HEK293T (cell line): ENCODE measurements around the gene PEX11B.
A peak's percentile ranks its signal among the peaks of the same experiment; 100 is the strongest.

ENCODE experiments used
- CTCF ChIA-PET: fragments of 350-600 bp; formaldehyde crosslinking; extraction: SDS; loops from one replicate; lab custom pipeline; 2021; ENCODE audit warnings: antibody characterized with exemption, inconsistent platforms; lab: Yijun Ruan, JAX
- POLR2A ChIA-PET: fragments of 350-600 bp; formaldehyde crosslinking; extraction: SDS; loops from one replicate; lab custom pipeline; 2020; ENCODE audit warnings: antibody characterized with exemption, inconsistent platforms; lab: Yijun Ruan, JAX
- DNase-seq: peaks from one replicate; pipeline ENCODE4 v3.0.0; 2012; ENCODE audit warnings: mixed read lengths; ENCODE audit errors: extremely low spot score
- ARNT ChIP-seq: fragments of 450-650 bp; IDR thresholded peaks from 2 replicates; pipeline ENCODE4 v1.6.1; 2017; ENCODE audit warnings: mild to moderate bottlenecking
- BHLHE40 ChIP-seq: fragments of 450-650 bp; IDR thresholded peaks from 2 replicates; pipeline ENCODE4 v1.6.1; 2016; ENCODE audit warnings: mild to moderate bottlenecking, moderate library complexity, borderline replicate concordance
- CTBP1 ChIP-seq: fragments of 450-650 bp; IDR thresholded peaks from 2 replicates; pipeline ENCODE4 v1.6.1; 2016; ENCODE audit warnings: borderline replicate concordance
- ELF4 ChIP-seq: fragments of 450-650 bp; IDR thresholded peaks from 2 replicates; pipeline ENCODE4 v1.6.1; 2017; ENCODE audit warnings: antibody characterized with exemption
- FOXA1 ChIP-seq: fragments of 450-650 bp; IDR thresholded peaks from 2 replicates; pipeline ENCODE4 v1.6.1; 2016; ENCODE audit warnings: mild to moderate bottlenecking
- FOXK2 ChIP-seq: fragments of 450-650 bp; IDR thresholded peaks from 2 replicates; pipeline ENCODE4 v1.6.1; 2016; ENCODE audit warnings: mild to moderate bottlenecking
- FOXM1 ChIP-seq: fragments of 450-650 bp; IDR thresholded peaks from 2 replicates; pipeline ENCODE4 v1.6.1; 2017; ENCODE audit warnings: mild to moderate bottlenecking, borderline replicate concordance
- HDGF ChIP-seq: fragments of 450-650 bp; IDR thresholded peaks from 2 replicates; pipeline ENCODE4 v1.6.1; 2017; ENCODE audit warnings: antibody characterized with exemption, borderline replicate concordance
- L3MBTL2 ChIP-seq: fragments of 450-650 bp; conservative IDR thresholded peaks from 2 replicates; pipeline ENCODE4 v1.6.1; 2016; ENCODE audit warnings: mild to moderate bottlenecking
- LEF1 ChIP-seq: fragments of 450-650 bp; IDR thresholded peaks from 2 replicates; pipeline ENCODE4 v1.6.1; 2017; ENCODE audit warnings: mild to moderate bottlenecking, borderline replicate concordance
- NFRKB ChIP-seq: fragments of 450-650 bp; IDR thresholded peaks from 2 replicates; pipeline ENCODE4 v1.6.1; 2016; ENCODE audit warnings: mild to moderate bottlenecking, moderate library complexity
- PKNOX1 ChIP-seq: fragments of 450-650 bp; IDR thresholded peaks from 2 replicates; pipeline ENCODE4 v1.6.1; 2016
- SP1 ChIP-seq: fragments of 450-650 bp; IDR thresholded peaks from 2 replicates; pipeline ENCODE4 v1.6.1; 2017
- SUZ12 ChIP-seq: fragments of 450-650 bp; IDR thresholded peaks from 2 replicates; pipeline ENCODE4 v1.6.1; 2016; ENCODE audit warnings: mild to moderate bottlenecking
- TARDBP ChIP-seq: fragments of 450-650 bp; IDR thresholded peaks from 2 replicates; pipeline ENCODE4 v1.6.1; 2016
- ZNF384 ChIP-seq: fragments of 450-650 bp; IDR thresholded peaks from 2 replicates; pipeline ENCODE4 v1.6.1; 2016

The PEX11B gene

GRCh38 chr1:145886816-145887215, 31.7 kb downstream of the PEX11B start:
- ChIA-PET POLR2A (interaction anchor here (2.8 kb wide), 1 partner anchor 28 kb away, joined by 16 read pairs; the partner anchor contains the start of gene PIAS3), CTCF (interaction anchor here (0.6 to 2.7 kb wide), 3 partner anchors 41 to 141 kb away, joined by 4 to 8 read pairs (median 4); partner anchors contain the start of gene NUDT17)
- TF ChIP-seq L3MBTL2 (no peak), CTBP1 (no peak), BHLHE40 (no peak), HDGF (no peak), LEF1 (no peak), PKNOX1 (no peak), TARDBP (no peak), ARNT (no peak), FOXA1 (no peak), FOXK2 (no peak), FOXM1 (no peak)
- DNase-seq, result no peak

- TF ChIP-seq ZNF384, result peak; percentile 62
- no peak for TF ChIP-seq ARNT
- ChIA-PET CTCF (interaction anchor here (0.6 to 2.7 kb wide), 6 partner anchors 21 to 141 kb away, joined by 3 to 8 read pairs (median 4); partner anchors contain the start of genes NUDT17 and PIAS3), POLR2A (interaction anchor here (1.0 to 2.8 kb wide), 2 partner anchors 27 to 78 kb away, joined by 4 to 16 read pairs; partner anchors contain the start of genes ANKRD34A, PIAS3 and POLR3GL)
- no peak for DNase-seq
Observed at GRCh38 chr1:145886390-145886789, 32.1 kb downstream of the PEX11B start.

GRCh38 chr1:145885738-145886287, 32.7 kb downstream of the PEX11B start, which contains the start of gene ANKRD35:
TSS of gene ANKRD35 (minus strand) at chr1:145885866. CDS start at chr1:145885758, 108 bp downstream.
- TF ChIP-seq SP1 (peak; percentile 41; the same call in 1 of the 2 replicates), PKNOX1 (peak; percentile 46; the same call in 1 of the 2 replicates), L3MBTL2 (no peak)
- POLR2A ChIA-PET, result interaction anchor here (1.0 to 2.8 kb wide), 2 partner anchors 27 to 78 kb away, joined by 4 to 16 read pairs; partner anchors contain the start of genes ANKRD34A, PIAS3 and POLR3GL
- CTCF ChIA-PET, result interaction anchor here (0.6 to 2.7 kb wide), 5 partner anchors 22 to 82 kb away, joined by 3 to 8 read pairs (median 4); partner anchors contain the start of genes ITGA10, NUDT17 and PIAS3
- DNase-seq, result peak; percentile 95

DNA sequence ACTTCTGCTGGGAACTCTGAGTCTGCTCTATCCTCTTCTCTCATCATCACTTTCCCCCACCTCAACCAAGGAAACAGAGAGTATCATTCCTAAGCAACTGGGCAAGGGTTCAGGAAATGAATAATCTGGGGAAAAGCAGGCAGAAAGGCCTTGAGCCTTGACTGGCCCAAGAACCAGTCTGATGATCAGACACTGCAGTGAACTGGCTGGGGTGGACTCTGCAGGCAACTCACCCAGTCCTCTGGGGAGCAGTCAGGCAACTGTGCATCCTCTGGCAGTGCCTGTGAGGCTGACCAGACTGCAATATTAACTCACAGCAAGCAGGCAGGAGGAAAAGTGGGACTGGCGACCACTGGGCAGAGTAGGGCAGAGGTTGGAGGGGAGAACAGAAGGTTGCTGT, 33.8 kb downstream of the PEX11B start:
- ChIA-PET POLR2A (interaction anchor here (0.6 kb wide), 1 partner anchor 26 kb away, joined by 3 read pairs; the partner anchor contains the start of gene PIAS3), CTCF (no interaction called here)
- DNase-seq, result no peak
- no peak for TF ChIP-seq NFRKB
- no peak for TF ChIP-seq LEF1
- no peak for TF ChIP-seq ELF4
- no peak for TF ChIP-seq HDGF
- TF ChIP-seq ARNT, result no peak
- no peak for TF ChIP-seq FOXM1
- TF ChIP-seq FOXK2, result no peak
- no peak for TF ChIP-seq CTBP1
- TF ChIP-seq L3MBTL2, result no peak
- TF ChIP-seq FOXA1, result no peak

DNA sequence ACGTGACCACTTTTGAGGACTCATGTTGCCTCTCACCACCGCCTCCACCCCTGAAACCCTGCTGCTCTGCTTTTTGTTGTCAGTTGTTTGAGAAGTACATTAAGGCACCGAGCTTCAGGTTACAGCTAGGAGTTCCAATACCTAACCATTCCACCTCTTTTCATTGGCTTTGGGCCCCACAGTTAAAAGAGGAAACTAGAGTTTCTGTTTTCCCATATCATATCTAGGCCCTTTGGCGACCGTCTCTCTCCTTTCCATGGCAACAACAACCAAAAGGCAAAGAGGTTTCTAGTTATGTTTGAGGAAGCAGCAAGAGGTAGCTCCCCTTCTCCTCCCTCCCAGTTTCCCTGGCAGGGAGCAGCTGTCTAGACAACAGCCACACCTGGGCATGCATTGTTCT, 38.7 kb downstream of the PEX11B start:
- TF ChIP-seq ELF4 (no peak), ARNT (no peak)
- ChIA-PET POLR2A (interaction anchor here (0.8 to 2.1 kb wide), 4 partner anchors 12 to 85 kb away, joined by 3 to 10 read pairs (median 5); partner anchors contain the start of genes ANKRD34A, PIAS3, POLR3GL and RBM8A), CTCF (interaction anchor here (0.7 to 4.1 kb wide), 5 partner anchors 12 to 75 kb away, joined by 3 to 22 read pairs (median 4); partner anchors contain the start of gene NUDT17)
- no peak for DNase-seq

- POLR2A ChIA-PET, result interaction anchor here (1.3 to 2.1 kb wide), 3 partner anchors 13 to 86 kb away, joined by 3 to 10 read pairs (median 6); partner anchors contain the start of genes ANKRD34A, PIAS3 and POLR3GL
Observed at GRCh38 chr1:145878724-145879123, 39.8 kb downstream of the PEX11B start.

More at GRCh38 chr1:145878724-145879123, 39.8 kb downstream of the PEX11B start:
- no peak for DNase-seq
- TF ChIP-seq PKNOX1, result no peak
- TF ChIP-seq NFRKB, result no peak
- TF ChIP-seq ELF4, result no peak
- TF ChIP-seq SUZ12, result no peak
- TF ChIP-seq FOXA1, result no peak
- TF ChIP-seq FOXK2, result no peak
- no peak for TF ChIP-seq FOXM1
- TF ChIP-seq LEF1, result no peak
- TF ChIP-seq ARNT, result no peak
- CTCF ChIA-PET, result interaction anchor here (3.2 to 4.1 kb wide), 2 partner anchors 13 to 33 kb away, joined by 11 to 22 read pairs; partner anchors contain the start of gene NUDT17
